ENCODE results near the gene MACC1. TPM values are rescaled to one million over a fixed set of nuclear protein-coding genes. Genes with fewer than 3 reads are reported as not detected.
A peak's percentile ranks its signal among the peaks of the same experiment; 100 is the strongest.

The MACC1 gene
- total and polyA plus RNA-seq, 9 of the 15 experiments (the other 6 are each of a cell fraction or from before 2014, with no cell fraction given) = 5.9 to 30.2 (median 10.4) TPM

GRCh38 chr7:20249376-20249775, 32.2 kb upstream of the MACC1 start:
- ATAC-seq = no peak

More at GRCh38 chr7:20249376-20249775, 32.2 kb upstream of the MACC1 start:
- H4K20me1 ChIP-seq (replicated peaks; ENCODE audit: control insufficient read depth, insufficient read depth, low read length) = no peaks in the 10 kb centered on the region
- 38% methylated on average over 4 of the region's 4 CpGs for WGBS (ENCODE audit: insufficient coverage, low coverage, missing lambda C conversion rate)
- intact Hi-C loops (cut with micrococcal nuclease) (no loop called here), in situ Hi-C loops (cut with MboI) (no loop called here)
- H2AFZ ChIP-seq (ENCODE audit: low read depth, low read length) = peak overlapping the region; percentile 60; the same call in 1 of the 2 replicates
- H3K4me2 ChIP-seq (ENCODE audit: insufficient read depth, low read length) = no peak overlapping the region
- TF ChIP-seq RBM22 (IDR thresholded peaks at IDR 0.05; ENCODE audit: low read depth, low read length, poor library complexity, severe bottlenecking) (no peak), ZNF511 (CRISPR knock-in tag; IDR thresholded peaks at IDR 0.05) (no peak), FOXJ2 (tag; IDR thresholded peaks at IDR 0.05) (no peak), PRMT5 (CRISPR knock-in tag; IDR thresholded peaks at IDR 0.05) (no peak), HNRNPK (IDR thresholded peaks at IDR 0.05; ENCODE audit: low read depth, low read length, poor library complexity, severe bottlenecking) (no peak), HDAC1 (IDR thresholded peaks at IDR 0.05) (no peak), SMARCA4 (IDR thresholded peaks at IDR 0.05) (no peak), ELK1 (CRISPR knock-in tag; IDR thresholded peaks at IDR 0.05) (no peak), IRF2 (CRISPR knock-in tag; IDR thresholded peaks at IDR 0.05) (no peak), NCOA6 (IDR thresholded peaks at IDR 0.05) (no peak), SRSF3 (IDR thresholded peaks at IDR 0.05; ENCODE audit: insufficient read depth, low read length) (no peak)
- H3K4me1 ChIP-seq (replicated peaks in 1 of 2; ENCODE audit: control insufficient read depth in 2 of 2, insufficient read depth in 2 of 2, low read length in 2 of 2) = no peaks in the 10 kb centered on the region
- FAIRE-seq (no peak), DNase-seq (ENCODE audit: extremely low read depth in 1 of 4, low spot score in 3 of 4) (no peak)
- H3K27me3 ChIP-seq (ENCODE audit: control insufficient read depth in 2 of 2, insufficient read depth in 2 of 2, low read length in 2 of 2) = no peaks in the 10 kb centered on the region
- POLR2A ChIA-PET = no interaction called here
- BruUV-seq (replicated peaks) = no TSS peak
- no peaks in the 10 kb centered on the region for H3K9me3 ChIP-seq (replicated peaks; ENCODE audit: control insufficient read depth, insufficient read depth, low read depth, low read length)
- CTCF ChIA-PET (ENCODE audit: low intra/inter-chr PET ratio) = no interaction called here
- no peaks in the 10 kb centered on the region for H3K36me3 ChIP-seq (ENCODE audit: control insufficient read depth, insufficient read depth, low read length)
- no peak overlapping the region for H3K27ac ChIP-seq (ENCODE audit: extremely low read depth, low read depth, low read length)
- H3K9me1 ChIP-seq (ENCODE audit: control insufficient read depth, insufficient read depth, low read length) = no peaks in the 10 kb centered on the region
- H3K4me3 ChIP-seq = no peak overlapping the region
- no peak overlapping the region for H3K9ac ChIP-seq (ENCODE audit: insufficient read depth in 1 of 2, low read depth in 2 of 2, low read length in 2 of 2)
- no peaks in the 10 kb centered on the region for H3K79me2 ChIP-seq (ENCODE audit: control insufficient read depth, insufficient read depth, low read length)
